ENCODE results near the gene TMEM38A.

Gene TMEM38A, protein sequence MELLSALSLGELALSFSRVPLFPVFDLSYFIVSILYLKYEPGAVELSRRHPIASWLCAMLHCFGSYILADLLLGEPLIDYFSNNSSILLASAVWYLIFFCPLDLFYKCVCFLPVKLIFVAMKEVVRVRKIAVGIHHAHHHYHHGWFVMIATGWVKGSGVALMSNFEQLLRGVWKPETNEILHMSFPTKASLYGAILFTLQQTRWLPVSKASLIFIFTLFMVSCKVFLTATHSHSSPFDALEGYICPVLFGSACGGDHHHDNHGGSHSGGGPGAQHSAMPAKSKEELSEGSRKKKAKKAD

DNA sequence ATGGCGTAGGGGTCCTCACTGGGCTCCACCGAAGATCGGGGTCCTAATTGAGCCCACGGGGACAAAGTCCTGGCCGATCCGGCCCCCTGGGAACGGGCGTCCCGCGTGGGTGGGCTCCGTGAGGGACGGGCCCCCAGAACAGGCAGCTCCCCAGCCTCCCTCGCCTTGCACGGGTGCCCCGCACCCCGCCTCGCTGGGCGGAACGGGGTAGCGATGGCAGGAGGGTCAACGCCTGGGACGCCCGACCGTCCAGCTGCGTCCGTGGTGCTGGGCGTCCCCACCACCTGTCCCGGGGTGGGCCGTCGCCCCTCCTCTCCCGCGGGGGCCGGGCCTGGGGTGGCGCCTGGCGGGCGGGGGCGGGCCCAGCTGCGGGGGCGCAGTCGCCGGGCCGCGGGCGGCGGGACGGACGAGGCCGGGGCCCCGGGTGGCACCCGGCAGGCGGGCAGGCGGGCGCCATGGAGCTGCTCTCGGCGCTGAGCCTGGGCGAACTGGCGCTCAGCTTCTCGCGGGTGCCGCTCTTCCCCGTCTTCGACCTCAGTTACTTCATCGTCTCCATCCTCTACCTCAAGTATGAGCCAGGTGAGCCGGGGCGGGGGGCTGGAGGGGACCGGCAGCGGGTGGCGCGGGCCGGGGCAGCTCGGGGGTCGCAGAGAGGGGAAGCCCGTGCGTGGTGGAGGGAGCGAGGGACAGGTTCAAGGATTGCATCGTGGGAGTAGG lies at the start of gene TMEM38A:
Gene TMEM38A, plus strand, starts transcription at position 377 of the 717 bp plus-strand sequence. Its CDS starts 79 bp downstream, at position 456.
- peak; percentile 86 for DNase-seq (ENCODE audit: low spot score)

- no peak for DNase-seq (ENCODE audit: low spot score)
These were observed 48.3 kb upstream of the TMEM38A start for GRCh38 chr19:16612636-16613035.

DNA sequence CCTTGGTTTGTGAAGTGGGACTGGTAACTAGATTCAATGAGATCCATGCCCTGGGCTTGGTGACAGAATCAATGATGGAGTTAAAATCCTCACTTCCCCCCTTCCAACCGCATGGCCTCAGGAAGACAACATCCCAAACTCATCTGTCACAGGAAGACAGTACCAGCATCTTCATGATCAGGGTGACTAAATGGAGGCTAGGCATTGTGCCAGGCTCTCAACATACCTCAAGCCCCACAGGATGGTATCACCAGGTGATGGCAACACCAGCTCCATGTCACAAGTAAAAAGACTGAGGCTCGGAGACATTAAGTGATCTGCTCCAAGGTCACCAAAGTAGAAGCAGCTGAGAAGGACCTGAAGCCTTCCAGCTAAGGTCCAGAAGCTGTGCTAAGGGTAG lies 47.1 kb upstream of the TMEM38A start:
- DNase-seq (ENCODE audit: low spot score): no peak

- no peak for DNase-seq (ENCODE audit: low spot score)
These were observed 46.0 kb upstream of the TMEM38A start for GRCh38 chr19:16614941-16615340.

DNA sequence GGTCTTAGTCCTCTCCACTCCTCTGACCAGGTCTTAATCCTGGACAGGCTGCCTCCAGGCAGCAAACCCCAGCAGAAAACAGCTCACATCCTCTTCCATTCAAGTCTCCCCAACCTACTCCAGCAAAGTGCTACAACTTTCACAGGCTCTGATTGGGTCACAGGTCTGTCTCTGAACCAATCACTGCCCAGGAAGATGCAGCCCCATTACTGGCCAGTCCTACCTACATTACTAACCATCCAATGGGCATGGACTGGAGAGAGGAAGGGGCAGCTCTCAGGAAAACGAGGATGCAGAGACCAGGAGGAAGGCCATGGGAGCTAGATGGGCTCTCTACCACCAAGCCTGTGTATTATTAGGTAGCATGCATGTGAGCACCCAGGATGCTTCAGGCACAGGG lies 45.1 kb upstream of the TMEM38A start:
- DNase-seq (ENCODE audit: low spot score): no peak

DNA sequence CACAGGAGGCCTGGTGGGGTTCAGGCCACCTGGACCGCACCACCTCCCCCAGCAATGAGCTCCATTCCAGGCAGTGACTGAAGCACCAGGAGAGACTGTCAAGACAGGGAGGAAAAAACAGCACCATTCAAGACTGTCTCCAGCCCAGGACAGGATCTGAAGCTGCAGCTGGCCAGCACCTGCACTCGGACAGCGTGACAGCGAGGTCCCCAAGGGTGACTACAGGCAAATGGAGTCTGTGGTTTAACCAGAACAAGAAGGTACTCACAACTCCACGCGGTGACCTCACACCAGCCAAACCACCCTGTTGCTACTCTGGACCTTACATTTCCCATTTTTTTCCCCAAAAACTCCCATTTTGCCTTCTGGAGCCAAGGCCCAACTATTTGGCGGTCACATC lies 42.7 kb upstream of the TMEM38A start:
- DNase-seq (ENCODE audit: low spot score): no peak

GRCh38 chr19:16619457-16619856 lies 41.5 kb upstream of the TMEM38A start:
- DNase-seq (ENCODE audit: low spot score): no peak

DNA sequence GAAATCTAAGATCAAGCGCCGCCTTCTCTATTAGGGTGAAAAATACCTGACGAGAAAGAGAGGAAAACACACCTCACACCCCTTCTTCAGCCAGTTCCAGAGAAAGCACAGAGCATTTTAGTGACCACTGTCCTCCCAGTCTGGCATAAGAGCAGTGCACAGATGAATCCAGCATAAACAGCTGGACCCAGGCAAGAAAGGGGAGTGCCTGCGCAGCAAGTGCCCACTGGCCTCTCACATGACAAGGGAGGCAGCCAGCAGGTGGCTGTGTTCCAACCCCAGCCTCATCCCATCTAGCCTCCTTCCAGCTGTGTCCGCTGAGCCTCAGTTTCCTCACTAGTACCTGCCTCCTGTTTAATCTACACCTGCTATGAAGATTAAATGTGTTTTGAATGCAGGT lies 40.9 kb upstream of the TMEM38A start:
- DNase-seq (ENCODE audit: low spot score): no peak

GRCh38 chr19:16620584-16620983 lies 40.4 kb upstream of the TMEM38A start:
- DNase-seq (ENCODE audit: low spot score): no peak

DNA sequence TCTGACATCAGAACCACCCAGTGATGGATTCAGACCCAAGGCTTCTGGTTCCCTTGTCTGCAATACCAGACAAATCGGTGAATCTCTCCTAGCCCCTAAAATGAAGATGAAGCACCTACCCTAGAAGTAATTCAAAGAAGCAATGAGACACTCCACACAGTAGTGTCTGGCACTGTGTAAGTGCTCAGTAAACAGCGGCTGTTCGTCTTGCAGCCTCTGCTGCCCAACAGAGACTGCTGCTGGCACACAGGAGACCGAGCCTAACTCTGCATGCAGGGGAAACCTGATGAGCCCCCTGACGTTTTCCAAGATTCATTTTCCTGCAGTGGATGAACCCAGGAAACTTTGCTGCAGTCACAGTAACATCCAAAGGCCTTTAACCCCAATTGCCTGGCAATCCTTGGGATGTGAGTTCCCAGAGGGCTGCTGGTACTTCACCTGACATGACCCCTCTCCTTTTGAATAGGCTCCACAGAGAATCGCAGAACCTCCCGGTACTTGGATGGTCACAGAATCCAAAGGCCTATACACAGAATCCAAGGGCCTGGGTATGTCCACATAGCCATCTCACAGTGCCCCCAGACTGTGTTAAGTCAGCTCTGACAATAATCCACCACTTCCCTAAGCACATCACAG lies 39.7 kb upstream of the TMEM38A start:
- no peak for DNase-seq (ENCODE audit: low spot score)

GRCh38 chr19:16623066-16623465 lies 37.9 kb upstream of the TMEM38A start:
- no peak for DNase-seq (ENCODE audit: low spot score)

- no peak for DNase-seq (ENCODE audit: low spot score)
These were observed 37.4 kb upstream of the TMEM38A start for GRCh38 chr19:16623576-16623975.

DNA sequence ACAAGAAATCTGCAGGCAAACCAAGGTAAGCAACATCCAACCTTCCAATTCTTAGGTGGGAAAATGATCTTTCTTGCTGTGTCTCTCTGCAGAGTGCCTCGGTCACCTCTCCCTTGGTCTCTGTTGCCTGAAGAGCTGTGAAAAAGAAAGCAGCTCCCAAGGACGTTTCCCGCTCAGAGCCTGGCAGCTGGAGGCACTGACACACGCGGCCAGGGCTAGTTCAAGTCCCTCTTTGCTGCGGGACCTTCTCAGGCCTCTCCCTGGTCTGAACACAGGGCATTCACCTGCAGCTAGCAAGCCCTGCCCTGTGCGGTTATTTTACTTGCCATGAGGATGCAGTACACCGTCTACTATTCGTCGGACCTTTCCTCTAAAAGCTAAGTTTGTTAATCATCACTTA lies 36.7 kb upstream of the TMEM38A start:
- DNase-seq (ENCODE audit: low spot score): no peak

GRCh38 chr19:16625163-16625958 lies 35.6 kb upstream of the TMEM38A start:
- DNase-seq (ENCODE audit: low spot score): no peak

GRCh38 chr19:16626796-16627192 lies 34.1 kb upstream of the TMEM38A start:
- DNase-seq (ENCODE audit: low spot score): no peak

DNA sequence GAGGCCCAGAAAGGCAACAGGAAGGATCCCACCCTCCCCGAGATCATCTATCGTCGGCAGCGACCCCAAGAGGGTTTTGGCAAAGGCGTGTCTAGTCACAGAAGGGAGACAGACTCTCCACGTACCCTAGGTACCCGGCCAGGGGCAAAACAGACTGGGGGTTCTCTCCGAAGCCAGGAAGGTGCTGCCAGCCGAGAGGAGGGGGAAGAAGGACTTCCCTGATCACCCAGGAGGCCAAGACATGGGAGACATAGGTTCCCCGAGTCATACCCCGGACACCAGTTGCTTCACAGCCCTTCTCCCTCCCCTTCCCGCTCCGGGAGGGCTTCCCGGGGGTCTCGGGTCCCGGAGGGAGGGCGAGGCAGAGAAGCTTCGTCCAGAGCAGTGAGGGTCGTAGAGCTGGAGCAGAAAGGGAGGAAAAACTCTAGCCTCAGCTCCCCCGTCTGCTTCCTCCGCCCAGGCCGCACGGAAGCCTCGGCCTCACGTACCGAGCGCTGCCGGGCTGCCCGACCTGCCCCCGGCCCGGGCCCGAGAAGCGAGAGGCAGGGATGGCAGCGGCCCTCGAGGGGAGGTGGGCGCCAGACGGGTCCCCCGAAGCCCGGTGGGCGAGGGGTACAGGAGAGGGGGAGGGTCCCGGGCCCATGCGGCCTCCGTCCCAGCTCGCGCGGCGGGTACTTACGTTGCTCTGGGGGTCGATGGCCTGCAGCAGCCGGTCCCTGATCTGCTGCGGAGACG lies 33.6 kb upstream of the TMEM38A start:
- peak; percentile 49 for DNase-seq (ENCODE audit: low spot score)

DNA sequence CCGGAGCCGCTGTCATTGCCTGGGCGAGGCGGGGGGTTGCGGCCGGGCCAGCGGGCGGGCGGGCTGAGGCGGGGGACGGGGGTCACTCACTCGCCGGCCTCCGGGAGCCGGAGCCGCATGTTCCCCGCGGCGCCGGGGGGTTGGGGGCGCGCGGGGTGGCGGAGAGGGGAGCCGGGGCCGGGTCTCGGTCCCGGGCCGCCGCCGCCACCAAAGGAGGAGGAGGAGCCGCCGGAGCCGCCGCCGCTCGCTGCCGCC lies 33.1 kb upstream of the TMEM38A start:
- DNase-seq (ENCODE audit: low spot score): no peak

GRCh38 chr19:16628183-16628983 lies 32.6 kb upstream of the TMEM38A start, which contains the start of gene MED26:
TSS of gene MED26 (minus strand) at chr19:16628204. CDS start at chr19:16627943, 261 bp downstream.
- DNase-seq (ENCODE audit: low spot score): peak; percentile 100

- no peak for DNase-seq (ENCODE audit: low spot score)
These were observed 31.8 kb upstream of the TMEM38A start for GRCh38 chr19:16628984-16629691.

DNA sequence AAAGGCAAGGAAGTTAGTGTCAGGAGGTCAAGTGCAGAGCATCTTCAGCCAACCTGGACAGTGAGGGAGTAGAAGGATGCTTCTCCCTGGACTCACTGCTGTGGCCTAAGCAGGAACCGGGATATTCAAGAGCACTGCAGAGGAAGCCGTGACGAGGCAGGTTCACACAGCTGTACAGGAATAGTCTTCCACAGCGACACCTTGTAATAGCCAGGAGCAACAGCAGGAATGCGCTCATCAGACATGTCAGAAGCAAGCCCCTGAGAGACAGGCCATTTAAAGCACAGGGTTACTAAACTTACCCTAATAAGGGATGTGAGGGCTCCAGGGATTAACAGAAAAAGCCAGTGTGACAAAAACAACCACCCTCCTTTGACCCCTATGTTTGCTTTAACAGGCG lies 29.5 kb upstream of the TMEM38A start:
- no peak for DNase-seq (ENCODE audit: low spot score)

Data from D341Med (cell line).